ENCODE data around the gene KCNIP1.

KCNIP1 gene

GRCh38 chr5:170720984-170721383, 217.2 kb downstream of the KCNIP1 start:
- TF ChIP-seq USF1 (IDR thresholded peaks at IDR 0.05) (no peak), TCF12 (IDR thresholded peaks at IDR 0.05; ENCODE audit: low read depth) (no peak), ZBTB7A (IDR thresholded peaks at IDR 0.05; ENCODE audit: low read depth) (no peak), TAF1 (IDR thresholded peaks at IDR 0.05; ENCODE audit: low read depth) (no peak), TEAD4 (IDR thresholded peaks at IDR 0.05) (no peak)

DNA sequence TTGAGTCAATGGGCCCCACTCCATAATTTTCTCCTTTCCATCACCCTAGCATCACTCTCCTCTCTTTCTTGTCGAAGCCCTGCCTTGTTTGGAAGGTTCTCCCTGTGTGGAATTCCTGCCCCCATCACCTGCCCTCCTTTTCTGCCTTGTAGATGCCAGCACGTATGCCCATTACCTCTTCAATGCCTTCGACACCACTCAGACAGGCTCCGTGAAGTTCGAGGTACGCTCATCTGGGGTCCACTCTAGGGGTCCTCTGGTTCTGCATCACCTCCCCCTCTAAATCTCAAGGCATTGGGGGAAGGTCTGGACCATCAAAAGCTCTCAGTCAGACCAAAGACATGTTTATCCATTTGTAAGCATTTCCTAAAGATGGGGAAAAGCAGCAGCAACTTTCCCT, 217.9 kb downstream of the KCNIP1 start:
- no peak for TF ChIP-seq RAD21 (IDR thresholded peaks at IDR 0.05; ENCODE audit: low read depth)
- no peak for TF ChIP-seq REST (IDR thresholded peaks at IDR 0.05; ENCODE audit: low read depth)
- TF ChIP-seq ZBTB7A (IDR thresholded peaks at IDR 0.05; ENCODE audit: low read depth) = no peak
- no peak for TF ChIP-seq TCF12 (IDR thresholded peaks at IDR 0.05; ENCODE audit: low read depth)
- TF ChIP-seq FOXM1 (IDR thresholded peaks at IDR 0.05; ENCODE audit: borderline replicate concordance, low read depth) = no peak

DNA sequence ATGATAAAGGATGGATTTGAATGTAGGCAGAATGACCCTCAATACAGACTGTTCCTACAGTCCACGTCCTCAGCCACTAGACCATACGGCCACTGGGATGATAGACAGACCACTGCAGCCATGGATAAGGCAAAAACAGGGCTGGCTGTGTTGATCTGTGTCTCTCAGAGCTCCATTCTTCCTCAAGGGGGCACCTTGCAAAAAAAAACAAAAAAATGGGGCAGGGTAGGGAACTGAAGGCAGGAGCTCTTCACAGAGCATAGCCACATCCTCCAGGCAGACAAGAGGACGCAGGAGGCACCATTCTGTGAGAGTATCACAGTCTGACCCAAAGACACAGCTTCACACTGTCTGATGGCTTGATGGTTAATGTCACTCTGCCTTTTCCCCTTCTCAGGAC, 218.5 kb downstream of the KCNIP1 start:
- TF ChIP-seq RAD21 (IDR thresholded peaks at IDR 0.05; ENCODE audit: low read depth) (no peak), YY1 (IDR thresholded peaks at IDR 0.05; ENCODE audit: low read depth) (no peak), EGR1 (IDR thresholded peaks at IDR 0.05) (no peak), TEAD4 (IDR thresholded peaks at IDR 0.05) (no peak), NFIC (IDR thresholded peaks at IDR 0.05) (no peak), TAF1 (IDR thresholded peaks at IDR 0.05; ENCODE audit: low read depth) (no peak), TCF12 (IDR thresholded peaks at IDR 0.05; ENCODE audit: low read depth) (no peak), CREB1 (IDR thresholded peaks at IDR 0.05; ENCODE audit: low read depth) (no peak), FOXM1 (IDR thresholded peaks at IDR 0.05; ENCODE audit: borderline replicate concordance, low read depth) (no peak), CEBPB (IDR thresholded peaks at IDR 0.05) (no peak), USF1 (IDR thresholded peaks at IDR 0.05) (no peak), REST (IDR thresholded peaks at IDR 0.05; ENCODE audit: low read depth) (no peak), ZBTB7A (IDR thresholded peaks at IDR 0.05; ENCODE audit: low read depth) (no peak), EP300 (IDR thresholded peaks at IDR 0.05; ENCODE audit: borderline replicate concordance) (no peak)

DNA sequence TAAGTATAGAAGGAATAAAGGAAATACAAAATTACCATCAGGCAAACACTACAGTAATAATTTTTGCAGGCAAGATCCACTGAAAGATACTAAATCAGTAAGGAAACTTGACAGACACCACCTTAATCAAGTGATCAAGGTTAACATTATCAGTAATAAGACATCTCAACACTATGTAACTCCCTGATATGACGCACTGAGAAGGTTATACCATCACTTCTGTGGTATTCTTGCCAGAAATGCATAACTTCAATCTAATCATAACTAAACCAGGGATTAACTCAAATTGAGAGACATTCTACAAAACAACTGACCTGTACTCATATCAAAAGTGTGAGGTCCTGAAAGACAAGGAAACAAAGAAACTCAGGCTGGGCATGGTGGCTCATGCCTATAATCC, 227.2 kb downstream of the KCNIP1 start:
- TF ChIP-seq ZBTB7A (IDR thresholded peaks at IDR 0.05; ENCODE audit: low read depth) (no peak), RAD21 (IDR thresholded peaks at IDR 0.05; ENCODE audit: low read depth) (no peak), REST (IDR thresholded peaks at IDR 0.05; ENCODE audit: low read depth) (no peak), NFIC (IDR thresholded peaks at IDR 0.05) (no peak), TEAD4 (IDR thresholded peaks at IDR 0.05) (no peak), EP300 (IDR thresholded peaks at IDR 0.05; ENCODE audit: borderline replicate concordance) (no peak), TAF1 (IDR thresholded peaks at IDR 0.05; ENCODE audit: low read depth) (no peak), CEBPB (IDR thresholded peaks at IDR 0.05) (no peak), YY1 (IDR thresholded peaks at IDR 0.05; ENCODE audit: low read depth) (no peak), FOXM1 (IDR thresholded peaks at IDR 0.05; ENCODE audit: borderline replicate concordance, low read depth) (no peak), EGR1 (IDR thresholded peaks at IDR 0.05) (no peak), USF1 (IDR thresholded peaks at IDR 0.05) (no peak), TCF12 (IDR thresholded peaks at IDR 0.05; ENCODE audit: low read depth) (no peak), CREB1 (IDR thresholded peaks at IDR 0.05; ENCODE audit: low read depth) (no peak)

- TF ChIP-seq RAD21 (IDR thresholded peaks at IDR 0.05; ENCODE audit: low read depth) (no peak), TAF1 (IDR thresholded peaks at IDR 0.05; ENCODE audit: low read depth) (no peak), EP300 (IDR thresholded peaks at IDR 0.05; ENCODE audit: borderline replicate concordance) (no peak), REST (IDR thresholded peaks at IDR 0.05; ENCODE audit: low read depth) (no peak), TCF12 (IDR thresholded peaks at IDR 0.05; ENCODE audit: low read depth) (no peak), ZBTB7A (IDR thresholded peaks at IDR 0.05; ENCODE audit: low read depth) (no peak), TEAD4 (IDR thresholded peaks at IDR 0.05) (no peak)
Observed at GRCh38 chr5:170732685-170733084, 228.9 kb downstream of the KCNIP1 start.

Data from Ishikawa (cell line).